Hematopoietic multipotent progenitor cell treated with erythropoietin and hydrocortisone succinate and interleukin-3 and kit ligand, for 4 days (in vitro differentiated cells): Measurements from ENCODE around the gene GNB1L.
"Not testable (repeated sequence)": the region's sequence is repeated elsewhere in the genome, so short reads cannot be mapped to it uniquely, and the experiment has no call there.

Source experiments
- DNase-seq: peaks from one replicate; pipeline ENCODE4 v3.0.0-alpha.2; 2015

GNB1L gene

GRCh38 chr22:19792383-19792896, 62.2 kb downstream of the GNB1L start:
- not testable (repeated sequence) for DNase-seq

GRCh38 chr22:19791894-19792293, 62.8 kb downstream of the GNB1L start:
- no peak for DNase-seq

- DNase-seq, result no peak
Observed at GRCh38 chr22:19791243-19791642, 63.4 kb downstream of the GNB1L start.

- DNase-seq, result no peak
Observed at GRCh38 chr22:19789828-19790227, 64.8 kb downstream of the GNB1L start.

- no peak for DNase-seq
Observed at GRCh38 chr22:19789406-19789805, 65.3 kb downstream of the GNB1L start.

- DNase-seq, result no peak
Observed at GRCh38 chr22:19788661-19789225, 65.9 kb downstream of the GNB1L start.

- DNase-seq, result no peak
Observed at GRCh38 chr22:19787849-19788141, 66.9 kb downstream of the GNB1L start.

- DNase-seq, result no peak
Observed at GRCh38 chr22:19786959-19787848, 67.5 kb downstream of the GNB1L start.

- no peak for DNase-seq
Observed at GRCh38 chr22:19786264-19786585, 68.4 kb downstream of the GNB1L start.

- DNase-seq, result no peak
Observed at GRCh38 chr22:19785461-19786263, 69.0 kb downstream of the GNB1L start.

- no peak for DNase-seq
Observed at GRCh38 chr22:19784384-19785175, 70.1 kb downstream of the GNB1L start.

- no peak for DNase-seq
Observed at GRCh38 chr22:19783586-19784383, 70.9 kb downstream of the GNB1L start.

- DNase-seq, result no peak
Observed at GRCh38 chr22:19782533-19782932, 72.1 kb downstream of the GNB1L start.

GRCh38 chr22:19779685-19780268, 74.9 kb downstream of the GNB1L start:
- DNase-seq, result no peak

GRCh38 chr22:19779011-19779421, 75.7 kb downstream of the GNB1L start:
- no peak for DNase-seq

GRCh38 chr22:19777192-19777591, 77.5 kb downstream of the GNB1L start:
- not testable (repeated sequence) for DNase-seq

GRCh38 chr22:19776433-19777031, 78.1 kb downstream of the GNB1L start:
- peak; percentile 82 for DNase-seq

GRCh38 chr22:19775496-19776325, 79.0 kb downstream of the GNB1L start:
- DNase-seq, result no peak

GRCh38 chr22:19774628-19775027, 80.0 kb downstream of the GNB1L start:
- DNase-seq, result no peak

GRCh38 chr22:19773470-19774040, 81.1 kb downstream of the GNB1L start:
- no peak for DNase-seq
